Keratinocyte (primary cell): ENCODE results near the gene IL4R. TPM values are rescaled to one million over a fixed set of nuclear protein-coding genes. Genes with fewer than 3 reads are reported as not detected.

ENCODE experiments used
- DNase-seq: peaks from one replicate; pipeline ENCODE4 v3.0.0-alpha.2; 2011; ENCODE audit warnings: low read depth, missing footprints, low spot score
- FAIRE-seq: peaks from 2 replicates; lab custom pipeline; 2011; peaks lifted over from hg19 to GRCh38; lab: Jason Lieb, UNC
- H2AFZ ChIP-seq: 2 replicates; pipeline ENCODE4 v1.6.0; 2012; ENCODE audit warnings: low read length, control low read depth, inconsistent platforms; ENCODE audit not compliant: control insufficient read depth
- H3K27ac ChIP-seq: 2 replicates; pipeline ENCODE4 v1.5.1; 2011; ENCODE audit warnings: low read length; ENCODE audit not compliant: control insufficient read depth, insufficient read depth
- H3K27me3 ChIP-seq: 3 replicates; pipeline ENCODE4 v1.6.0; 2011; ENCODE audit warnings: low read length; ENCODE audit not compliant: control insufficient read depth, insufficient read depth; ENCODE audit errors: extremely low read depth
- H3K36me3 ChIP-seq, 2 experiments: 2 replicates in 1 of 2; 3 replicates in 1 of 2; pipeline ENCODE4 v1.5.1; 2011; ENCODE audit warnings: low read length in 2 of 2, mild to moderate bottlenecking in 1 of 2; ENCODE audit not compliant: control insufficient read depth in 2 of 2, insufficient read depth in 2 of 2; ENCODE audit errors: extremely low read depth in 1 of 2
- H3K4me1 ChIP-seq: 3 replicates; pipeline ENCODE4 v1.5.1; 2011; ENCODE audit warnings: low read length; ENCODE audit not compliant: control insufficient read depth, insufficient read depth; ENCODE audit errors: extremely low read depth
- H3K4me2 ChIP-seq: 3 replicates; pipeline ENCODE4 v1.6.0; 2011; ENCODE audit warnings: low read depth, low read length; ENCODE audit not compliant: control insufficient read depth, insufficient read depth; ENCODE audit errors: extremely low read depth
- H3K4me3 ChIP-seq, 3 experiments: fragments of 200-600 bp in 1 of 3; sonication (generic) in 1 of 3; 2 replicates in 2 of 3; 3 replicates in 1 of 3; pipeline ENCODE4 v1.5.1; 2011 to 2016; ENCODE audit warnings: low read length in 3 of 3, mild to moderate bottlenecking in 3 of 3, control low read depth in 2 of 3, inconsistent platforms in 1 of 3, low read depth in 1 of 3, mixed read lengths in 1 of 3, mixed run types in 1 of 3, moderate library complexity in 1 of 3; ENCODE audit not compliant: control insufficient read depth in 2 of 3, insufficient read depth in 2 of 3; ENCODE audit errors: extremely low read depth in 1 of 3
- H3K79me2 ChIP-seq: 2 replicates; pipeline ENCODE4 v1.6.0; 2012; ENCODE audit warnings: low read length; ENCODE audit not compliant: control insufficient read depth, insufficient read depth
- H3K9ac ChIP-seq: 3 replicates; pipeline ENCODE4 v1.6.0; 2011; ENCODE audit warnings: low read length; ENCODE audit not compliant: control insufficient read depth, insufficient read depth; ENCODE audit errors: extremely low read depth
- H3K9me1 ChIP-seq: 3 replicates; pipeline ENCODE4 v1.6.0; 2011; ENCODE audit warnings: low read length; ENCODE audit not compliant: control insufficient read depth, insufficient read depth; ENCODE audit errors: extremely low read depth
- H3K9me3 ChIP-seq: 2 replicates; pipeline ENCODE4 v1.5.1; 2012; ENCODE audit warnings: low read depth, low read length; ENCODE audit not compliant: control insufficient read depth
- H4K20me1 ChIP-seq: 3 replicates; pipeline ENCODE4 v1.6.0; 2011; ENCODE audit warnings: low read length; ENCODE audit not compliant: control insufficient read depth, insufficient read depth; ENCODE audit errors: extremely low read depth
- CTCF ChIP-seq, 3 experiments: IDR thresholded peaks in 1 of 3; conservative IDR thresholded peaks in 1 of 3; optimal IDR thresholded peaks in 1 of 3; 2 replicates in 2 of 3; 3 replicates in 1 of 3; pipeline versions ENCODE3 to v1.5.1; 2011; ENCODE audit warnings: low read length in 3 of 3, mild to moderate bottlenecking in 3 of 3, moderate library complexity in 2 of 3, control low read depth in 1 of 3, inconsistent platforms in 1 of 3; ENCODE audit not compliant: insufficient read depth in 2 of 3; ENCODE audit errors: extremely low read depth in 1 of 3
- EZH2 ChIP-seq: IDR thresholded peaks from one replicate; pipeline ENCODE4 v1.6.1; 2012; ENCODE audit warnings: inconsistent platforms, mild to moderate bottlenecking, low read length, moderate library complexity
- dilution Hi-C: fragments of 300-500 bp; cut with MboI; formaldehyde crosslinking; loops from one replicate; pipeline ENCODE4 v1.7.0; 2020; ENCODE audit warnings: low sequenced_read_pairs; ENCODE audit not compliant: extremely low pct_ligation_motif_present
- polyA plus RNA-seq, 5 experiments: library from polyadenylated mRNA; depleted of rRNA in 3 of 5; stranded (reverse) in 3 of 5; stranded (forward) in 1 of 5; unstranded in 1 of 5; fragments of >200 nt; gene quantifications; 1 replicate in 1 of 5; 2 replicates in 3 of 5; 3 replicates in 1 of 5; pipeline versions ENCODE4 v1.2.1 to v1.2.3, GENCODE V29; 2011 to 2012; ENCODE audit warnings: missing spikeins in 2 of 5, low read depth in 1 of 5, low replicate concordance in 1 of 5

Gene IL4R
- polyA plus RNA-seq, 1 donor (not counting 4 experiments of a cell fraction or from before 2014, with no cell fraction given) = 60.5 TPM

GRCh38 chr16:27284865-27285675 is 28.7 kb upstream of the IL4R start:
- Histone ChIP-seq H3K4me3 (no peak overlapping the region), H3K9me3 (peaks cover 2% of the 10 kb centered on the region), H3K27ac (no peak overlapping the region), H3K9me1 (no peaks in the 10 kb centered on the region), H3K79me2 (no peaks in the 10 kb centered on the region), H3K4me2 (no peak overlapping the region), H3K27me3 (no peaks in the 10 kb centered on the region), H2AFZ (no peak overlapping the region), H3K9ac (no peak overlapping the region), H4K20me1 (no peaks in the 10 kb centered on the region), H3K4me1 (peaks cover 14% of the 10 kb centered on the region), H3K36me3 (no peaks in the 10 kb centered on the region)
- TF ChIP-seq EZH2 (no peak), CTCF (optimal IDR thresholded peaks at IDR 0.05 in 1 of 3, IDR thresholded peaks at IDR 0.05 in 1 of 3, conservative IDR thresholded peaks at IDR 0.05 in 1 of 3; ENCODE audit: extremely low read depth in 1 of 3, insufficient read depth in 2 of 3, low read length in 3 of 3) (no peak)
- FAIRE-seq (no peak), DNase-seq (no peak)
- dilution Hi-C loops = no loop called here

- Histone ChIP-seq H3K4me3 (no peak overlapping the region), H4K20me1 (no peaks in the 10 kb centered on the region), H3K9me1 (no peaks in the 10 kb centered on the region), H3K4me2 (no peak overlapping the region), H3K9ac (no peak overlapping the region), H3K27me3 (no peaks in the 10 kb centered on the region), H3K27ac (no peak overlapping the region), H3K36me3 (no peaks in the 10 kb centered on the region), H3K79me2 (no peaks in the 10 kb centered on the region), H3K9me3 (peaks cover 2% of the 10 kb centered on the region), H2AFZ (no peak overlapping the region), H3K4me1 (peaks cover 14% of the 10 kb centered on the region)
- FAIRE-seq = no peak
- no peak for DNase-seq
- TF ChIP-seq EZH2 (no peak), CTCF (optimal IDR thresholded peaks at IDR 0.05 in 1 of 3, IDR thresholded peaks at IDR 0.05 in 1 of 3, conservative IDR thresholded peaks at IDR 0.05 in 1 of 3; ENCODE audit: extremely low read depth in 1 of 3, insufficient read depth in 2 of 3, low read length in 3 of 3) (no peak)
- dilution Hi-C loops = no loop called here
Measured at GRCh38 chr16:27285676-27286196, 28.0 kb upstream of the IL4R start.
